ENCODE measurements around the gene OSGIN1. TPM values are rescaled to one million over a fixed set of nuclear protein-coding genes. Genes with fewer than 3 reads are reported as not detected.

The OSGIN1 gene
- total RNA-seq, 1 donor from 2014 or later = 89.4 TPM

GRCh38 chr16:83956336-83957289 is 3.6 kb downstream of the OSGIN1 start:
- ATAC-seq (peak; percentile 18), DNase-seq (ENCODE audit: low spot score) (peak; percentile 80)

GRCh38 chr16:83957296-83957855 is 4.3 kb downstream of the OSGIN1 start:
- ATAC-seq (no peak), DNase-seq (ENCODE audit: low spot score) (no peak)

GRCh38 chr16:83958137-83958845 is 5.3 kb downstream of the OSGIN1 start:
- ATAC-seq = no peak
- no peak for DNase-seq (ENCODE audit: low spot score)

- DNase-seq (ENCODE audit: low spot score) (no peak), ATAC-seq (no peak)
Measured at GRCh38 chr16:83958846-83959565, 6.0 kb downstream of the OSGIN1 start.

- no peak for DNase-seq (ENCODE audit: low spot score)
- no peak for ATAC-seq
Measured at GRCh38 chr16:83959656-83960434, 6.8 kb downstream of the OSGIN1 start.

GRCh38 chr16:83960521-83961249 is 7.6 kb downstream of the OSGIN1 start:
- DNase-seq (ENCODE audit: low spot score) (no peak), ATAC-seq (no peak)

GRCh38 chr16:83961591-83961990 is 8.6 kb downstream of the OSGIN1 start:
- ATAC-seq (no peak), DNase-seq (ENCODE audit: low spot score) (no peak)

GRCh38 chr16:83963277-83964119 is 10.5 kb downstream of the OSGIN1 start:
- ATAC-seq (no peak), DNase-seq (ENCODE audit: low spot score) (no peak)

- DNase-seq (ENCODE audit: low spot score) = no peak
Measured at GRCh38 chr16:83964684-83965443, 11.8 kb downstream of the OSGIN1 start.

GRCh38 chr16:83965444-83966152 is 12.6 kb downstream of the OSGIN1 start:
- DNase-seq (ENCODE audit: low spot score) (no peak), ATAC-seq (peak; percentile 1)

More at GRCh38 chr16:83964684-83965443, 11.8 kb downstream of the OSGIN1 start:
- peak; percentile 15 for ATAC-seq

- no peak for DNase-seq (ENCODE audit: low spot score)
- peak; percentile 9 for ATAC-seq
Measured at GRCh38 chr16:83966153-83966696, 13.2 kb downstream of the OSGIN1 start.

GRCh38 chr16:83967091-83967490 is 14.1 kb downstream of the OSGIN1 start:
- DNase-seq (ENCODE audit: low spot score) (no peak), ATAC-seq (no peak)

GRCh38 chr16:83967838-83968305 is 14.8 kb downstream of the OSGIN1 start, which contains the start of gene NECAB2:
Gene NECAB2 (plus strand): TSS chr16:83968244. CDS start chr16:83968649, 405 bp downstream.
- peak; percentile 45 for ATAC-seq
- no peak for DNase-seq (ENCODE audit: low spot score)

- DNase-seq (ENCODE audit: low spot score) (no peak), ATAC-seq (peak; percentile 2)
Measured at GRCh38 chr16:83968306-83968851, 15.3 kb downstream of the OSGIN1 start.

- DNase-seq (ENCODE audit: low spot score) (no peak), ATAC-seq (no peak)
Measured at GRCh38 chr16:83968891-83969649, 16.0 kb downstream of the OSGIN1 start.

Measured in left lobe of liver (tissue), 2 donors.